ENCODE data around the gene LRRC27. TPM values are rescaled to one million over a fixed set of nuclear protein-coding genes. Genes with fewer than 3 reads are reported as not detected.
"Not testable (repeated sequence)": the region's sequence is repeated elsewhere in the genome, so short reads cannot be mapped to it uniquely, and the experiment has no call there.

The LRRC27 gene
- total and polyA plus RNA-seq, 10 donors: 6.1 to 29.9 (median 16.6) TPM

GRCh38 chr10:132377326-132377725 is 45.3 kb downstream of the LRRC27 start:
- intact Hi-C loops (cut with DNase I; ENCODE audit: low total_unique reads): no loop called here
- H3K27ac ChIP-seq: peak overlapping the region in 4 of 8 donors; percentile 61 to 68 (median 67)
- no peaks in the 10 kb centered on the region for H3K9me3 ChIP-seq
- no peaks in the 10 kb centered on the region for H3K27me3 ChIP-seq (replicated peaks in 1 of 7)
- DNase-seq: peak; percentile 56
- TF ChIP-seq CTCF (IDR thresholded peaks at IDR 0.05 in 8 of 11, conservative IDR thresholded peaks at IDR 0.05 in 3 of 11): no peak
- TF ChIP-seq POLR2AphosphoS5 (IDR thresholded peaks at IDR 0.05): peak in 1 of 3 donors; percentile 21
- TF ChIP-seq POLR2A (IDR thresholded peaks at IDR 0.05): no peak
- 65 to 89% (median 78%) methylated on average over 7 of the region's 7 CpGs for WGBS, 5 donors
- H3K4me1 ChIP-seq: peaks cover 0 to 34% (median 10%) of the 10 kb centered on the region in 6 donors
- no peak overlapping the region for H3K4me3 ChIP-seq
- H3K36me3 ChIP-seq: no peaks in the 10 kb centered on the region

GRCh38 chr10:132379026-132379425 is 47.0 kb downstream of the LRRC27 start:
- intact Hi-C loops (cut with DNase I; ENCODE audit: low total_unique reads); H3K27ac ChIP-seq; H3K4me3 ChIP-seq; H3K36me3 ChIP-seq; H3K9me3 ChIP-seq; H3K27me3 ChIP-seq (replicated peaks in 1 of 7): not testable (repeated sequence)
- peaks cover 0 to 37% (median 13%) of the 10 kb centered on the region in 6 donors for H3K4me1 ChIP-seq
- 84 to 89% (median 89%) methylated on average over 15 to 16 of the region's 16 CpGs for WGBS, 5 donors
- DNase-seq: peak; percentile 15

GRCh38 chr10:132380986-132381385 is 49.0 kb downstream of the LRRC27 start:
- H3K27ac ChIP-seq; H3K9me3 ChIP-seq; H3K4me3 ChIP-seq; H3K36me3 ChIP-seq; intact Hi-C loops (cut with DNase I; ENCODE audit: low total_unique reads); H3K27me3 ChIP-seq (replicated peaks in 1 of 7): not testable (repeated sequence)
- DNase-seq: peak; percentile 20
- 87 to 99% (median 94%) methylated on average over 4 of the region's 4 CpGs for WGBS, 5 donors
- peaks cover 0 to 39% (median 19%) of the 10 kb centered on the region in 6 donors for H3K4me1 ChIP-seq

GRCh38 chr10:132381741-132382140 is 49.7 kb downstream of the LRRC27 start:
- Histone ChIP-seq H3K36me3 (no peaks in the 10 kb centered on the region), H3K4me1 (peaks cover 0 to 38% (median 20%) of the 10 kb centered on the region in 6 donors), H3K27me3 (replicated peaks in 1 of 7) (no peaks in the 10 kb centered on the region), H3K4me3 (no peak overlapping the region), H3K9me3 (no peaks in the 10 kb centered on the region), H3K27ac (peak overlapping the region in 1 of 8 donors; percentile 6)
- DNase-seq: no peak
- TF ChIP-seq CTCF (IDR thresholded peaks at IDR 0.05 in 8 of 11, conservative IDR thresholded peaks at IDR 0.05 in 3 of 11) (no peak), POLR2AphosphoS5 (IDR thresholded peaks at IDR 0.05) (no peak), POLR2A (IDR thresholded peaks at IDR 0.05) (no peak)
- 33 to 59% (median 51%) methylated on average over 2 of the region's 2 CpGs for WGBS, 5 donors
- intact Hi-C loops (cut with DNase I; ENCODE audit: low total_unique reads): no loop called here

DNA sequence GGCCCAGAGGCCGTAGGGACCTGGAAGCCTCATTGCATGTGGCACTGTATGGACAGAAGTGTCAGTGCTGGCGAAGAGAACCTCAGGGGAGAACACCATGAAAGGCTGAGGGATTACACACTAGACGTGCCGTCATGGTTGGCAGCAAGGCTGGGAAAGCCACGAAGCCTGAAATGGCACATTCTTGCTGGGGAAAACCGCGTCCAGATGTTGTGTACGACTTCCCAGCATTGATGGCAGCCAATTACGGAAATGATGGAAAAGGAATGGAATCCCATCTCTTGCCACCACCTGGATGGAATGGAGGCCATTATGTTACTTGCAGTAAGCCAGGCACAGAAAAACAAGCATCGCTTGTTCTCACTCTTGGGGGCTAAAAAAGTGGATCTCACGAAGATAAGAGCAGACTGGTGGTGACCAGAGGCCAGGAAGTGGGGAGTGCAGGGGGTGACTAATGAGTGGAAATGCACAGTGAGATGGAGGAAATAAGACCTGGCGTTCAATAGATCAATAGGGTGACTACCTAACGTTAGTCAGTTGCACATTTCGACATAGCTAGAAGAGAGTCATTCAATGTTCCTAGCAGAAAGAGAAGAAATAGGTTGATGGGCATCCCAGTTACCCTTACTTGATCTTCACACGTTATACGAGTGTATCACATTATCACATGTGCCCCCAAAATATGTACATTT is 50.4 kb downstream of the LRRC27 start:
- DNase-seq: peak; percentile 32
- H3K4me3 ChIP-seq: no peak overlapping the region
- H3K9me3 ChIP-seq: no peaks in the 10 kb centered on the region
- 84 to 91% (median 86%) methylated on average over 16 of the region's 16 CpGs for WGBS, 5 donors
- H3K27me3 ChIP-seq (replicated peaks in 1 of 7): no peaks in the 10 kb centered on the region
- TF ChIP-seq CTCF (IDR thresholded peaks at IDR 0.05 in 8 of 11, conservative IDR thresholded peaks at IDR 0.05 in 3 of 11): no peak
- no peak for TF ChIP-seq POLR2AphosphoS5 (IDR thresholded peaks at IDR 0.05)
- no peak for TF ChIP-seq POLR2A (IDR thresholded peaks at IDR 0.05)
- intact Hi-C loops (cut with DNase I; ENCODE audit: low total_unique reads): no loop called here
- no peaks in the 10 kb centered on the region for H3K36me3 ChIP-seq
- H3K27ac ChIP-seq: peak overlapping the region in 1 of 8 donors; percentile 6
- peaks cover 0 to 41% (median 20%) of the 10 kb centered on the region in 6 donors for H3K4me1 ChIP-seq

All from spleen (tissue), 11 donors.